ENCODE results near the gene RNF222. TPM values are rescaled to one million over a fixed set of nuclear protein-coding genes. Genes with fewer than 3 reads are reported as not detected.
"Not testable (repeated sequence)": the region's sequence is repeated elsewhere in the genome, so short reads cannot be mapped to it uniquely, and the experiment has no call there.

RNF222 gene
- total RNA-seq, 1 donor from 2014 or later, result not detected

- Mint-ChIP-seq H3K4me1 (ENCODE audit: low read depth, unreplicated experiment) (no peaks in the 10 kb centered on the region), H3K4me3 (ENCODE audit: unreplicated experiment) (no peak overlapping the region), H3K27me3 (ENCODE audit: low read depth, unreplicated experiment) (peaks cover 44% of the 10 kb centered on the region), H3K27ac (ENCODE audit: unreplicated experiment) (no peak overlapping the region), H3K9me3 (ENCODE audit: unreplicated experiment) (peaks cover 3% of the 10 kb centered on the region), H3K36me3 (ENCODE audit: low read depth, unreplicated experiment) (no peaks in the 10 kb centered on the region)
- H3K9me3 ChIP-seq (ENCODE audit: insufficient read depth, low read depth, low read length), result no peaks in the 10 kb centered on the region
- H3K27me3 ChIP-seq (ENCODE audit: insufficient read depth, low read length), result peaks cover 20% of the 10 kb centered on the region
- DNase-seq (ENCODE audit: low read depth), result no peak
- TF ChIP-seq CTCF (IDR thresholded peaks at IDR 0.05; ENCODE audit: insufficient read depth, low read depth, low read length) (no peak), EZH2 (IDR thresholded peaks at IDR 0.05; ENCODE audit: insufficient read depth, low read length) (no peak)
- peaks cover 1% of the 10 kb centered on the region for H3K4me1 ChIP-seq (ENCODE audit: insufficient read depth, low read length)
- no peaks in the 10 kb centered on the region for H3K36me3 ChIP-seq (ENCODE audit: insufficient read depth, low read length)
- H3K79me2 ChIP-seq (ENCODE audit: insufficient read depth, low read length), result no peaks in the 10 kb centered on the region
- H3K4me3 ChIP-seq (ENCODE audit: insufficient read depth, low read depth, low read length), result no peak overlapping the region
- H3K4me2 ChIP-seq (ENCODE audit: low read length), result no peak overlapping the region
- no peaks in the 10 kb centered on the region for H4K20me1 ChIP-seq (ENCODE audit: insufficient read depth, low read length)
- H2AFZ ChIP-seq (ENCODE audit: low read depth, low read length), result no peak overlapping the region
- no peak overlapping the region for H3K27ac ChIP-seq (ENCODE audit: low read depth, low read length)
- H3K9ac ChIP-seq (ENCODE audit: low read length), result no peak overlapping the region
- FAIRE-seq, result no peak
Observed at GRCh38 chr17:8398980-8399379, 1.4 kb upstream of the RNF222 start.

DNA sequence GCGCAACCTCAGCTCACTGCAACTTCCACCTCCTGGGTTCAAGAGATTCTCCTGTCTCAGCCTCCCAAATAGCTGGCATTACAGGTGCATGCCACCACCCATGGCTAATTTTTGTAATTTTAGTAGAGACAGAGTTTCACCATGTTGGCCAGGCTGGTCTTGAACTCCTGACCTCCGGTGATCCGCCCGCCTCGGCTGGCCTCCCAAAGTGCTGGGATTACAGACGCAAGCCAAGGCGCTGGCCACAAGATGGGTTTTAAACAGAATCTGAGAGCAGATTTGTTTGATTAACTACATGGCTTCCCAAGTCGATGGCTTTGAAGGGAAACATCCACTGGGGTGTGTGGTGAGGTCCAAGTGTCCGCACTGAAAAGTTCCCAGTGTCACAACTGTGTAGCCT lies 3.1 kb downstream of the RNF222 start:
- not testable (repeated sequence) for H3K27ac ChIP-seq (ENCODE audit: low read depth, low read length); H3K4me2 ChIP-seq (ENCODE audit: low read length); H3K4me3 ChIP-seq (ENCODE audit: insufficient read depth, low read depth, low read length); H2AFZ ChIP-seq (ENCODE audit: low read depth, low read length); H3K79me2 ChIP-seq (ENCODE audit: insufficient read depth, low read length); H3K9me3 ChIP-seq (ENCODE audit: insufficient read depth, low read depth, low read length); H3K4me3 Mint-ChIP-seq (ENCODE audit: unreplicated experiment); H3K4me1 Mint-ChIP-seq (ENCODE audit: low read depth, unreplicated experiment); H3K9me3 Mint-ChIP-seq (ENCODE audit: unreplicated experiment); H4K20me1 ChIP-seq (ENCODE audit: insufficient read depth, low read length); H3K9ac ChIP-seq (ENCODE audit: low read length); FAIRE-seq; DNase-seq (ENCODE audit: low read depth); H3K36me3 ChIP-seq (ENCODE audit: insufficient read depth, low read length); H3K36me3 Mint-ChIP-seq (ENCODE audit: low read depth, unreplicated experiment); H3K27ac Mint-ChIP-seq (ENCODE audit: unreplicated experiment)
- H3K27me3 Mint-ChIP-seq (ENCODE audit: low read depth, unreplicated experiment), result peaks cover 37% of the 10 kb centered on the region
- Histone ChIP-seq H3K27me3 (ENCODE audit: insufficient read depth, low read length) (peaks cover 12% of the 10 kb centered on the region), H3K4me1 (ENCODE audit: insufficient read depth, low read length) (peaks cover 14% of the 10 kb centered on the region)

DNA sequence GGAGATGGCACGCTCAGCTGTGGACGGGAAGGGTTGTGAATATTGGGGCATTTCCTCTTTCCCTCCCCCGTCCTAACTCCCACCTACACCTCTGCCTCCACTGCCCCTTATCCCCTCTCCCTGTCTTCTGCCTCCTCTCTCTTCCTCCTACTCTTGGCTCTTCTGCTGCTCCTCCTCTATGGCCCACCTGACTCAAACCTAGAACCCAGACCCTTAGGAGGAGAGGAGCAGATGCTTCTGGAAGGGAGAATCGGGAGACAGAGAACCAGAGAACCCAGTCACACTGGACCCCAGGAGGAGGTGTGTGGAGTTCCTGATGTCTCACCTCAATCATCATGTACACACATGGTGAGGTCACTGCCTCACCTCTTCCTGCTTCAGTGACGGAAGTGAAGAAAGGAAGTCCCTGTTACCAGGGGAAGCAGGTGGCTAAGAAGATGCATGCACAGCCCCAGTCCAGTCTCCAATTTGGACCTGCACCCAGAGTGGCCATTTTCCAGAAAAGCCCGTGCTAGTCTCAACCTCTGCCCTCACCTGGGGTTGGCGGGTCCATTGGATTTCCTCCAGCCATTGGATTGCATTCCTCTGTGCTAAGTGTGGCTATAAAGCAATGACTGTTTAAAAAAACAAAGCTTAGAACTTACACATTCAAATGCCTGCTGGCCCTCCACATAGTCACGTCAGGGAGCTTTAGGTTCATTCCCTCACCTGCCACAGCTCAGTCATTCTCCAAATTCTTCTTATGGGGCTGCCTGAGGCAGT lies 4.0 kb downstream of the RNF222 start:
- Mint-ChIP-seq H3K27me3 (ENCODE audit: low read depth, unreplicated experiment) (peaks cover 34% of the 10 kb centered on the region), H3K4me1 (ENCODE audit: low read depth, unreplicated experiment) (no peaks in the 10 kb centered on the region), H3K27ac (ENCODE audit: unreplicated experiment) (no peak overlapping the region)

More for the DNA sequence above, 4.0 kb downstream of the RNF222 start:
- Histone ChIP-seq H3K4me2 (ENCODE audit: low read length) (no peak overlapping the region), H3K79me2 (ENCODE audit: insufficient read depth, low read length) (no peaks in the 10 kb centered on the region), H4K20me1 (ENCODE audit: insufficient read depth, low read length) (no peaks in the 10 kb centered on the region), H3K4me3 (ENCODE audit: insufficient read depth, low read depth, low read length) (no peak overlapping the region), H2AFZ (ENCODE audit: low read depth, low read length) (no peak overlapping the region), H3K36me3 (ENCODE audit: insufficient read depth, low read length) (no peaks in the 10 kb centered on the region), H3K9me3 (ENCODE audit: insufficient read depth, low read depth, low read length) (no peaks in the 10 kb centered on the region), H3K27me3 (ENCODE audit: insufficient read depth, low read length) (peaks cover 12% of the 10 kb centered on the region), H3K4me1 (ENCODE audit: insufficient read depth, low read length) (peaks cover 14% of the 10 kb centered on the region), H3K27ac (ENCODE audit: low read depth, low read length) (no peak overlapping the region), H3K9ac (ENCODE audit: low read length) (peak overlapping the region; percentile 1)
- no peak for DNase-seq (ENCODE audit: low read depth)
- H3K4me3 Mint-ChIP-seq (ENCODE audit: unreplicated experiment), result no peak overlapping the region
- no peaks in the 10 kb centered on the region for H3K36me3 Mint-ChIP-seq (ENCODE audit: low read depth, unreplicated experiment)
- FAIRE-seq, result no peak
- H3K9me3 Mint-ChIP-seq (ENCODE audit: unreplicated experiment), result peaks cover 2% of the 10 kb centered on the region
- TF ChIP-seq CTCF (IDR thresholded peaks at IDR 0.05; ENCODE audit: insufficient read depth, low read depth, low read length) (no peak), EZH2 (IDR thresholded peaks at IDR 0.05; ENCODE audit: insufficient read depth, low read length) (no peak)
